Medulla oblongata (tissue), 1 donor: ENCODE measurements around the gene UNC13B.

Experiments used
- DNase-seq: peaks from one replicate; pipeline ENCODE4 v3.0.0-alpha.2; 2015; ENCODE audit errors: extremely low spot score

The UNC13B gene

DNA sequence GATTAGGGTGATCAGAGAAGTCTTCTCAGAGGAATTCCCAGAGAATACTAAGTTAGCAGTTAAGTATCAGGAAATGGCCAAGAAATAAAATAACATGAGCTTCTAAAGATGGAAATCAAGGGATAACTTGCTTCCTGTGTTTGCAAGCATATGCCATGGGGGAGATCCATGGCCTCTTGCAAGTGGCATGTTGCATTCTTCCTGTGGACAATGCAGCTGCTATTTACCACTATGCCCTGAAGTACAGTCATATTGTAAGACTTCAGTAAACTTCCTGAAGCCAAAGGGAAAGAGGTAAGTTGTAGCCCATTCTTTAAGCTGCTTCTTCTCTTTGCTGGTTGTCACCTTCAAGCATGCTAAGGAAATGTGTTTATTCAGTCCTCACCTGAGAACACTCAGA lies 173.4 kb downstream of the UNC13B start:
- no peak for DNase-seq

DNA sequence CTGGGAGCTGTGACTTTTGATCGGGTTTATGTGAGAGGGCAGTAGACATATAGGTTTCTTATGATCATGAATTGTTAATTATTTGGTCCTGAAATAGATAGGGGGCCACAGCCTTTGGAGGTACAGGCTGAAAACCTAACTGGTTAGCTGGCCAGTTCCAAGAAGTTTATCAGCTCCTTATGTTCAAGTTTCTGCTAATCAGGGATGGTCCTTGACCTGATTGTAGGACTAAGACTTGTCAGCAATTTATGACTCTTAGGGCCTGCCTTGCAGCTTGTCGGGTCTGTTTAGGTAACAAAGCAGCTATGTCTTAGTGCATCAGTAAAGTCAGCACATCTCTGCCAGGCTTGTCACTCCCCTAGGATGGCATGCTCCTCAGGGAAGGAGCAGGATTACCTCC lies 176.3 kb downstream of the UNC13B start:
- DNase-seq: no peak

GRCh38 chr9:35338561-35339274 lies 176.9 kb downstream of the UNC13B start:
- no peak for DNase-seq

DNA sequence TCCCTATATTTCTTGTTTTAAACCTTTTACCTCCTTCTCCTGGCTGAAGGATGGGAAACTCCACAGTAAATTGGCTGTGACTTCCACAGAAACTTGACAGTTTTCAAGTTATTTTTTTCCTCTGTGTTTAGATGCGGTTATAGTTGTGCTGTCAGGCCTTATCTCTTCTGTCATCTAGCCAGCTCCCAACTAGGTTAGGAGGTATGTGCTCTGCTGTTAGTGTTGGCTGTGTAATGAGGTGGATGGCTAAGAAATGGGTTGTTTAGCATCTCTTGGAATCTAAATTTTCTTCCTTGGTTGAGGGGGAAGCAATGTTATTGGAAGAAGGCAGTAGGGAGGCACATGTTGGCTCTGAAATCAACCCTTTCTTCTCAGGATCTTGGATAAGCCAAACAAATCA lies 178.2 kb downstream of the UNC13B start:
- DNase-seq: no peak

GRCh38 chr9:35341021-35341420 lies 179.2 kb downstream of the UNC13B start:
- no peak for DNase-seq

DNA sequence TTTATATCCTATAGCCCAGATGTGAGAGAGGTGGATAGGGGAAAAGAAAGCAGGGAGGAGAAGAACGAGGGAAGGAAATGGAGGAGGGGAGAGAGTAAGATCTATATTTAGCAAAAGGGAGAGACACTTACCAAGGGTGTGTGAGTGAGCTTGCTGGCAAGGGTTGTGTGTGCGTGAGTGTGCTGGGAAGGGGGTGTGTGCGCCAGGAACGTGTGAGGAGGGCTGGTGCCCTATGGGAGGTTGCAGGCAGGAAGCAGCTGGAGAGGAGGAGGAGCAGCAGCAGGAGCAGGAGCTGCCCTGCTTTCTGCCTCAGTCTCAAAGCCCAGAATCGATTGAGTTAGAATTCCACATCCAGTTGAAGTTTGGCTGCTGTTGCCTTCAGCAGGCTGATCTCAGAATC lies 179.8 kb downstream of the UNC13B start:
- peak; percentile 3 for DNase-seq

DNA sequence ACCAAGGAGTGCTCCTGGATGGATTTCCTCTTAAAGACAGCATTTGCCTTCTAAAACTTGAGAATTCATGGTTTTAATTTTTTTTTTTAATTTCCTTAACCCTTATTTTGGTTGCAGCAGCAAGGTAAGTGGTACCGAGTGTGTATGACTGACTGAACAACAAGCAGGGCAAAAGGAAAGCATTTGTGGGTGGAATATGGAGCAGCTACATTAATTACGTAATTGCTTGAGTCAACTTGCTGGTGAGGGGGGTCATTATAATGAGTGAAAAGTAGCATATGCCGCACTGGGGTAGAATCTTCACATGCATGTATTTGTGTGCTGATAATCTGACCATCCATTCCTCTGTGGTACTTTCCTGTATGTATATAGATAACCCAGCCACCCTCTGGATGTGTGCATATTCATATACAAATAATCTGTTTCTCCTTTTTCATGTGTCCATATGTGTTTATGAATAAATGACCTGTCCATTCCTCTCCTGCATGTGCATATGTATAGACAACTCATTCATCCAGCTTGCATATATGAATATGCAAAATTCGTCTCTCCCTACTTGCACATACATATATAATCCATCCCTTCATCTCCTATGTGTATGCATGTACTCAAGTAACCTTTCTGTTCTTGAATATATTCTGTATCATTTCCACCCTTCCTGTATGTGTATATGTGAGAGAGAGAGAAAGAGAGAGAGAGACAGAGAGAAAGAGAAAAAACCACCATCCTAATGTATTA lies 180.6 kb downstream of the UNC13B start:
- no peak for DNase-seq

DNA sequence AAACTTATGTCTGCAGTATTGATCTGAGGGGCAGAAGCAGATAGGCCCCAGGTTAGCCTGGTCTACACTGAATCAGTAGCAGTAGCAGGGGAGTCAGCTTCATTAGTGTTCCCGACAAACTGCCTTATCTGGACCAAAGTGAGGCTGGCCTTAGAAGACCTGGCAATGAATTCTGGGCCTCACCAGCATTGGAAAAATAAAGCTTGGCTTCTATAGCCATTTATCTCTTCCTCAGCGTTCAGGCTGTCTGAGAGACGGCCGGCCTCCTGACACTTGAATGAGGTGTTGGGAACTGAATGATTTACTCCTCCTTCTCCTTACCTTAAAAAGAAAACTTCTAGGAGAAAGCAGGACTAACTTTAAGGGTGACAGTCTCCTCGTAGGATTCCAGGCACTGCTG lies 186.3 kb downstream of the UNC13B start:
- DNase-seq: no peak

GRCh38 chr9:35349287-35349990 lies 187.6 kb downstream of the UNC13B start:
- DNase-seq: no peak

DNA sequence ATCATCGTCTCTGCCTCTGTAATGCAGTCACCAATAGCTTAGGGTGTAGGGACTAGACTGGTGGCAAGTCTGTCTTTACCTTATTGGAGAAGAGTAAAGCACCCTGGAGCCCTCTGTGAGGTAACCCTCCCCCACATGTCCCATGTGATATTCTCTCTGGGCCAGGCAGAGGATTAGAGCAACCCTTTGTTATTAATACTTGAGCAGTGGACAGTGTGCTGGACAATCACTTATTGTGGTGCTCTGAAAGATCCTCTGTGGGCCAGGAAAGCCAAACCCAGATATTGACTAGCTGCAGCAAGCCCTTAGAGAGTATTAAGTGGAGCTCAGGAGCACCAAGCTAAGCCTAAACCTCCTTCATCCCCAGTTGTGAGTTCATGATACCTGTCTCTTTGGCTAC lies 188.4 kb downstream of the UNC13B start:
- peak; percentile 91 for DNase-seq

GRCh38 chr9:35350827-35351549 lies 189.2 kb downstream of the UNC13B start:
- DNase-seq: peak; percentile 7

DNA sequence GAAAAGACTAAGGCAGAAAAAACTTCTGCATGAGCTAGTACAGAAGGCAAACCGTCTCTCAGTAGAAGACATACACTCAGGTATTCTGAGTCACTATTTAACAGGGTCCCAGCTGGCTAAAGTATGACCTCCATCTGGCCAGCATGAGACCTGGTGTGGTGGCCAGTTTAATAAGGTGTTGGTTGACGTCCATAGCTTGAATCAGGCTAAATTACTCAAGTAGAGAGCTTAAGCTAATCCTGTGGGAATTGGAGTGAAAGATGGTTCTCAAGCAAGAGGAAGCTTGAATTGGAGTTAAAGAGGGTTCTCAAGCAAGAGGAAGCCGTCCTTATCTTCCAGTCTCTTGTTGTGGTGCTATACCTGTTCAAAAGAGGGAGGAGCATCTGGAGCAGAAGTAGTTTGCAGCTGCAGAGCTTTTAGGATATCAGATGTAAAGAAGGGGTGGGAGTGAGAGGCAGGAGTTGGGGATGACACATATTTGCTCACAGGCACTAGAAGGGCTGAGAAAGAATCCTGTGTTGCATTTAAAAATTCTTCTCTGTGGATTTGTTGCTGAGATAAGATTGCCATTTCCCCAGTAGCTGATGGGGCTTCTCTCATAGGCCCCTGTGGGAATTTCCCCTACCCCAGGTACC lies 192.0 kb downstream of the UNC13B start:
- DNase-seq: no peak

GRCh38 chr9:35355939-35356338 lies 194.1 kb downstream of the UNC13B start:
- no peak for DNase-seq

DNA sequence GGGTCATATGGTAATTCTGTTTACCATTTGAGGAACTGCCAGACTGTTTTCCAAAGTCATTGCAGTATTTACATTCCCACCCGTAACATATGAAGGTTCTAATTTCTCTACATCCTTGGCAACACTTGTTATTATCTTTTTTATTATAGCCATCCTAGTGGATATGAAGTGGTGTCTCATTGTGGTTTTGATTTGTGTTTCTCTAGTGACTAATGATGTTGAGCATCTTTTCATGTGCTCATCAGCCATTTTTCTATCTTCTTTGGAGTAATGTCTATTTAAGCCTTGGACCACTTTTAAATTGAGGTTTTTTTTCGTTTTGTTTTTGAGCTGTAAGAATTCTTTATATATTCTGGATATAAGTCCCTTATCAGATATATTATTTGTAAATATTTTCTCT lies 195.3 kb downstream of the UNC13B start:
- DNase-seq: no peak

- DNase-seq: no peak
Observed at GRCh38 chr9:35357826-35358225, 196.0 kb downstream of the UNC13B start.

DNA sequence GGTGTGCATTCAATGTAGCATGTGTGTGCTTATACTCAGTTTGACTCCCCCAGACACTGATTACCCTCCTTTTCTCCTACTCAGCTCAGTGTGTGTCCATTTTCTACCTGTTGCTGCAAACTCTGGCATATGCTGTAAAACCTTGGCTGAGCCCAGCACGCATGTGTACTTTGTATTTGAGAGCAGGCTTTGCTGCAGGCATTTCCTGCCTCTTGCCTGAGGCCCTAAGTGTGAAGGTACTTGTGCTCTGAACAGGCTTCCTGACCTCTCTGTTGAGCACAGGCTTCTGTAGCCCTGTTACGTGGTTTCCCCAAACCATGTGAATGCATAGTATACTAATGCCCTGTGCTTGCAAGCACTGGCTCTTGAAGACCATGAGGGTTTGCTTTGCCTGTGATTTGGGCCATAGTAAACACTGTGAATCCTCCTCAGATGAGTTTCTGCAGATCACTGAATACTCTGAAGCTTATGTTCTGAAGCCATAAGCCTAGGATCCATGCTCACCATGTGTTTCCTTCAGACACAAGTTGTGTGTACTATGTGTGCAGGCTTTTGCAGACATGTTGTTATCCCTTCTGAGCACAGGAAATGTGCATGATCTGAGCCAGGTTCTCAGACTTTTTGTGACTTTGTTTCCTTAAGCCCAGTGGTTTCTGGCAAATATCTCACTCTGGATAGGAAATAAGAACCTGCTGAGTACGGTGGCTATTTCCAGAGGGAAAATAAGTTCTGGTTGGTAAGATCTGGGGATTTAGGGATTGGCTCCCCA lies 203.2 kb downstream of the UNC13B start:
- DNase-seq: no peak

DNA sequence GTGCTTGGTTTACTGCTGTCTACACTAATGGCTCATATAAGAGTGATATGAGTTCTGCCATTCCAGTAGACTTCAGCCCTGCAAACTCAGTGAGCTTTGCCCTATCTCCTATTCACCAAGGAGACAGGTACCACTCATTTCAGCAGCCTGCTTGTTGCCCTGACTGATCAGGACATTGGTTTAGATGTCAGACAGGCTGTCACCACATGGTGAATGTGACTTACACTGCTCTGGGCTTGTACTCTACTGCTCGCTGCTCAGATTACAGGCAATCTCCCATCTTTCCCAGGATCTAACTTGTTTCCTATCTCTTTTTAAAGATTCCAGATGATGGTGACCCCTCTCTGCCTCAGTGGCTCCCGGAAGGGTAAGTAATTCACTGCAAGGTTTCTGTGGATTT lies 204.8 kb downstream of the UNC13B start:
- no peak for DNase-seq

DNA sequence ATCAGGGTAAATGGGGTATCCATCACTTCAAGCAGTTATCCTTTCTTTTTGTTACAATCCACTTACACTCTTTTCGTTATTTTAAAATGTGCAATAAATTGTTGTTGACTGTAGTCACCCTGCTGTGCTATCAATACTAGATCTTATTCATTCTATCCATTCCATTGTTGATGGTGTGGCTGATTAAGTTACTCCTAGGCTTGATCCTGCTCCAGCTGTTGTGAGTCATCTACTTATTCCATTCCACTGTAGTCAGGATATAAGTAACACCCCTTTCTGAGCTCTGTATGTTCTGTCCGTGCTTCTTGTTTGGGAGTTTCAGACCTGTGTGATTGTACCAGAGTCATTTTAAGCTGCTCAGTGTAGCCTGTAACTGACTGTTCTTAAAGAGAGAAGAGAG lies 205.6 kb downstream of the UNC13B start:
- DNase-seq: no peak

GRCh38 chr9:35370241-35370640 lies 208.4 kb downstream of the UNC13B start:
- no peak for DNase-seq

DNA sequence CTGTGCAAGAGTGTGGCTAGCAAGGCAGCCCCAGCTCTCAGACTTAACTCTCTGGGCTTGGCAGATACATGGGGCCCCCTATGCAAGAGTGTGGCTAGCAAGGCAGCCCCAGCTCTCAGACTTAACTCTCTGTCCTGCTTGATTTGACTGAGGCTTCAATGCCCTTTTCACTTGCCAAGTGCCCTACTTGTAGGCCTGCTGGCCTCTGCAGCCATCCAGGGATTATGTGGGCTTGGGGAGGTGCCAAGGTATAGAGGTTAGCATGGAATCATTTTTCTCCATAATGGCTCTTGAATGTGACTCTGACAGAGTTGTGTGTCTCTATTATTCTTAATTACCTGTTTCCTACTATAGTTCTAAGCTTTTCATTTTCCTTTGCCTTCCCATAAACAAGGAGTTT lies 212.6 kb downstream of the UNC13B start:
- DNase-seq: no peak

DNA sequence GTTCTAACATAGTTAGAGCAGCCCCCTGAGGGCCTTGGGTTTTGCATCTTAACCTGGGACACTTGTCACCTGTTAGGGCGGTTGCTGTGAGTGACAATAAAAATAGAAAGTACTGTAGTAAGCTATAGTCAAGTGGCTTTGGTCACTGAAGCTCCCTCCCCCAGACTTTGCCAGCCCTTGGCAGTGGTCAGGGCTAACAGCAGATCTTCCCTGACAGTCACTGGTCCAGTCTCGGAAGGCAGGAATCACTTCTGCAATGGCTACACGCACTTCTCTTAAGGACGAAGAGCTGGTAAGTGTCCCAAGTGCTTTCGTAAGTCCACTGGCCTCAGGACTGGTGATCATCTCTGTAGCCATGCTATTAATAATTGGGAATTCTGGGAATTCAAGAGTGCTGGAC lies 213.1 kb downstream of the UNC13B start:
- DNase-seq: no peak
